ENCODE measurements around the gene GRK5. TPM values are rescaled to one million over a fixed set of nuclear protein-coding genes. Genes with fewer than 3 reads are reported as not detected.

GRK5 gene
- total RNA-seq, 2 donors from 2014 or later, result 7.8 to 12.4 TPM

- no peak for DNase-seq
- peak; percentile 40 for ATAC-seq
- intact Hi-C loops (cut with DNase I, micrococcal nuclease), result no loop called here
Measured at GRCh38 chr10:119318411-119319160, 111.2 kb downstream of the GRK5 start.

DNA sequence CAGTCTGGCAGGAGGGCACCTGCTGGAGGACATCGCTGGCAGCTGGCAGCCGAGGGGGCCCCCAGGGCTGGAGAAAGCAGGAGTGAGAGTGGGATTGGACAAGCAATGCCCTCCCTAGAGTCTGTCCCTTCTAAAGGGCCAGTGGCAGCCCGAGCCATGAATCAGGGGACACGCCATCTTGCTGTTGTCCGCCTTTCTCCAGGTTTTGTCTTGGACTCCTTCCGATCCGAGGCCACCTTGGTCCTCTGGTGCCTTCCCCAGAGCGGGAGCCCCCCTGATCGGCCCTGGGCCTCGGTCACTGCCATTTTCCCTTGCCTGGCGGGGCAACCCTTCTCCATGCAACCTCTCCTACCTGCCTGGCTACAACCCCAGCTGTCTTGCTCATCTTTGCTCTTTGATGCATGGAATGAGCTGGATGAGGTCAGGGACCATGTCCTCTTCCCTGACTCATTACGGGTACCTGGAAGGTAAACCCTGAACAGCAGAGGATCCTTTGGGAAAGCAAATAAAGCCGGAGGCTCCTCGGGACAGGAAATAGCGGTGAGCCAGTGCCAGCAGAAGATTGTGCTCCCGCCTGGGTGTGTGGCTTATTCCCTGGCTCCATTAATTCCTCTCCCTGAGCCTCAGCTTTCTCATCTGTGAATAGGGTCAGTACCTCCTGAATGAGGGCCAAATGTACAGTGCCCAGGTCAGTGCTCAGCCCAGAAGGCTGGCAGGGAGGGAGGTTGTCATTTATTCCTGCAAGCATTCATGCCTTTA, 112.0 kb downstream of the GRK5 start:
- DNase-seq, result no peak
- intact Hi-C loops (cut with DNase I, micrococcal nuclease), result no loop called here
- no peak for ATAC-seq

DNA sequence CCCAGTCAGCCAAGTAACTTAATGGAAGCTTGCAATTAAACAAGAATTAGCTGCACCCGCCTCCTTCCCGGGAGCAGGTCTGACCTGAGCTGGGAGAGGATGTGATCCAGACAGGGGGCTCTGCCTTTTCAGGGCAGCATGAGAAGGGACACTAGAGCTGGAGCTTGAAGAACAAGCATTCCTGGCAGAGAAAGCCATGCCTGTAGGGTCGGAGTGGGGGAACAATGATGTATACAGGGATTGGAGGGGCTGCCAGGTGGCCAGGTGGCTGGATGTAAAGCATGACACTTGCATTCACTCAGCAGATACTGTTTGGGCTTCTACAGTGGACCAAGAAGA, 112.5 kb downstream of the GRK5 start:
- DNase-seq, result no peak
- intact Hi-C loops (cut with DNase I, micrococcal nuclease), result no loop called here
- no peak for ATAC-seq

GRCh38 chr10:119320981-119321380, 113.6 kb downstream of the GRK5 start:
- DNase-seq (no peak), ATAC-seq (no peak)
- intact Hi-C loops (cut with DNase I, micrococcal nuclease), result no loop called here

DNA sequence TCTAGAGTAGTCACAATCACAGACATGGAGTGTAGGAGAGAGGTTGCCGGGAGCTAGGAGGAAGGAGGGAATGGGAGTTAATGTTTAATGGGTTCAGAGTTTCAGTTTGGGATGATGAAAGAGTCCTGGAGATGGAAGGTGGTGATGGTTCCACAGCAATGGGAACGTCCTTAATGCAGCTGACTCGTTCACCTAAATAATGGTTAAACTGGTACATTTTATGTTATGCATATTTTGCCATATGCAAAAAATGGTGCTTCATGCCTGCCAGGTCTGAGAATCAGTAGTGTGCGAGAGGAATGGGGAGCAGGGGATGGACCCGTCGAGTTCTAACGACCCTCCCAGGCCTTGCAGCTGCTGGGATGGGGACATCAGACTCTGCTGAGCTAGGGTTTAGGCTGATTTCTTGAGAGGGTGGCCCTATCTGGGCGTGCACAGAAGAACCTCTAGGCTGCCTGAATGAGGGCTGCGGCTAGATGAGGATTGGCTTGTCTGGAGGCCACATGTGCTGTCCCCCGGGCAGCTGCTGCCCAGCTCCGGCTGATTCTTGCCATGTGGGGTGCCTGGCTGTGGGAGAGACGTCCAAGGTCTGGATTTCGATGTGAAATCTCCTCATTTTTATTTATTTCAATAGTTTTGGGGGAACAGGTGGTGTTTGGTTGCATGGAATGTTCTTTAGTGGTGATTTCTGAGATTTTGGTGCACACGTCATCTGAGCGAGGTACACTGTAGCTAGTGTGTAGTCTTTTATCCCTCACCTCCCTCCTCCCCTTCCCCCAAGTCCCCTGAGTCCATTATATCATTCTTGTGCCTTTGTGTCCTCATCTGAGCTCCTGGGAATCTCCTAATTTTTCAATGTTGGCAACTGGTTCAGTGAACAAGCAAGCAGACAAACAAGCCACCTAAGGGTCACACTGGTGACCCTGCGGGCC, 116.0 kb downstream of the GRK5 start:
- no peak for DNase-seq
- no peak for ATAC-seq
- intact Hi-C loops (cut with DNase I, micrococcal nuclease), result no loop called here

- DNase-seq, result no peak
- ATAC-seq, result no peak
- intact Hi-C loops (cut with DNase I, micrococcal nuclease), result no loop called here
Measured at GRCh38 chr10:119325131-119325530, 117.8 kb downstream of the GRK5 start.

- ATAC-seq, result no peak
- no peak for DNase-seq
- intact Hi-C loops (cut with DNase I, micrococcal nuclease), result no loop called here
Measured at GRCh38 chr10:119326167-119326566, 118.8 kb downstream of the GRK5 start.

DNA sequence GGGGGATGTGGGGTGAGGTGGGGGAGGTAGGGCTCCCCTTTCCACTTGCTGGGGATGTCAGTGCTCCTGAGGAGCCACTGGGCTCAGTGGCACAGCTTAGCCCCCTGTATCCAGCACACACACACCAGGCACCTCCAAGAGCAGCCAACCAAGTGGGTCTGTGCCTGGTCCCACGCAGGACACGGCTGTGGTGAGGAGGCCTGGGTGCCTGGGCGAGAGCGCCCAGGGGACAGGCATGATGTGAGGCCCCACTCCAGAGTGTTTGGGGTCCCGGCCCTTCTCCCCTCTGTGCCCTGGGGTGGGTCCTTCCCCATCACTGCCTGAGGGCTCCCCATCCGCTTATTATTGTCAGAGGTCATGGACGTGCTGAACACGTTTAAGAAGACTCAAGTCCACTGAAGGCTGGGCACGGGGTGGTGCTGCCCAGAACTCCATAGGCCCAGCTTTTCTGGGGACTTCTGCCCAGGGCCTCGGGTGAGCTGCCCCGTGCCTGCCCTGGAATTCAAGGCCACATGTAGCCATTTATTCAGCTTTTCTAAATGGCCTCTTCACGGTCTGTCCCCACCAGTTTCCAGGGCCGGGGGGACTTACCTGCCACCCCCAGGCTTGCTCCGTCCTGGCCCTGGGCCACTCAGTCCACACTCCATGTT, 119.8 kb downstream of the GRK5 start:
- DNase-seq (no peak), ATAC-seq (no peak)
- intact Hi-C loops (cut with DNase I, micrococcal nuclease), result no loop called here

GRCh38 chr10:119328223-119328622, 120.9 kb downstream of the GRK5 start:
- DNase-seq, result no peak
- no peak for ATAC-seq
- intact Hi-C loops (cut with DNase I, micrococcal nuclease), result no loop called here

- no peak for ATAC-seq
- no peak for DNase-seq
- intact Hi-C loops (cut with DNase I, micrococcal nuclease), result no loop called here
Measured at GRCh38 chr10:119330342-119330741, 123.0 kb downstream of the GRK5 start.

- DNase-seq, result no peak
- no peak for ATAC-seq
- intact Hi-C loops (cut with DNase I, micrococcal nuclease), result no loop called here
Measured at GRCh38 chr10:119331061-119331460, 123.7 kb downstream of the GRK5 start.

- DNase-seq (no peak), ATAC-seq (no peak)
- intact Hi-C loops (cut with DNase I, micrococcal nuclease), result no loop called here
Measured at GRCh38 chr10:119333146-119333792, 125.9 kb downstream of the GRK5 start.

DNA sequence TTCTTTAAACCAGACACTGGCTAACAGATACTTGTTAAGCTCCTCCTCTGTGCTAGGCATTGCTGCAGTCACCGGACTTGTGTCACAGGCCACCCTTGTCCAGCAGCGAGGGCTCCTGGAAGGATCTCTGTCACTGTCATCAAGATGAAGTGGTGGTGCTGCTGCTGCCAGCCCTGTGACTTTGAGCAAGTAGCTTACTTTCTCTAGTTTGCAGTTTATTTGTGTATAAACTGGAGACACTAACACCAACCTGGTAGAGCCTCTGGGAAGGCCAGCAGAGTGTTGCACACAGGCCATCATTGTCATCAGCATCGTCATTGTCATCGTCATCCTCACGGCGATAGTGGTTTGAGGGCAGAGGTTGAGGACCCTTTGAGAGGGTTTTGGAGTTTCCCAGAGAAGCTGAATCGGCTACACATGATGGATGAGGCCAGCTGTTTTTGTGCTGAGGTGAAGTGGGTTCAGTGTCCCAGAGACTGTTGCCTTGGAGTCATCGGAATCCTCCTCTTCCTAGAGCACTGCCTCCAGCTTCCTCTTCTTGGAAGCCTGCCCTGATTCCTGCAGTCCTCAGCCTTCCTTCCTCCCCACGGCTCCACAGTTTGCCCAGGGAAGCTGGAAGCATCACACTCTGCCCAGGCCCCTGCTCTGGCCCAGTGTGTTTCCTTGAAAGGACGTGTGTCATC, 128.4 kb downstream of the GRK5 start:
- intact Hi-C loops (cut with DNase I, micrococcal nuclease), result no loop called here
- ATAC-seq (no peak), DNase-seq (no peak)

DNA sequence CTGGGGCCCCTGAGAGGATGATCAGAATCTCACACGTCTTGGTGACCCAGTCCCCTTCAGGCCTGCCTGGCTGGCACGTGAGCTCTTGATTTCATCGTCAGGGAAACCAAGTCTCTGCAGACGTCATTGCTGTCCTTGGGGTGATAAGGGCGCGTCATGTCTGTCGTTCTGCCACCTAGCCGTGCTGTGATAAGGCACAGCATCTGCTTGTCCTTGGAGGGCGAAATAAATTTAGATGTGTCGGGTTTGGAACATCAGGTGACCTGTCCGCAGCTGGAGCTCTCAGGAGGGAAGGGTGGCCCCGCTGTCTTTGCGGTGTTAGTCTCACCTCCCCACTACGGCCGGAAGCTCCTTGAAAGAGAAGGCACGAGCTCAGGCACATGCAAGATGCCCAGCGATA, 129.2 kb downstream of the GRK5 start:
- ATAC-seq, result no peak
- intact Hi-C loops (cut with DNase I, micrococcal nuclease), result no loop called here
- no peak for DNase-seq

DNA sequence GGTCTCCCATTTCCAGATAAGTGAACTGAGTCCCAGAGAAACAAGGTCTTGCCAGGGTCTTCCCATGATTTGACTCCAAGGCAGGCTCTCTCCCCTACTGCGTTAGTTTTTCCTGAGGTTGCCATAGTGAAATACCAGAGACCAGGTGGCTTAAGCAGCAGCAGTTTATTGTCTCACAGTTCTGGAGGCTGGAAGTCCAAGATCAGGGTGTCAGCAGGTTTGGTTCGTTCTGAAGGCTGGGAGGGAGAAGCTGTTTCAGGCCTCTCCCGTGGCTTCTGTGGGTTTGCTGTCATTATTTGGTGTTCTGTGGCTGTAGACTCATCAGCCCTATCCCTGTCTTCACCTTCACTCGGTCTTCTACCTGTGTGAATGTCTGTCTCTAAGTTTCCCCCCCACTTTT, 129.9 kb downstream of the GRK5 start:
- no peak for ATAC-seq
- intact Hi-C loops (cut with DNase I, micrococcal nuclease), result no loop called here
- no peak for DNase-seq

- intact Hi-C loops (cut with DNase I, micrococcal nuclease), result no loop called here
Measured at GRCh38 chr10:119337796-119338432, 130.5 kb downstream of the GRK5 start.

GRCh38 chr10:119339109-119339508, 131.7 kb downstream of the GRK5 start:
- DNase-seq (no peak), ATAC-seq (no peak)
- intact Hi-C loops (cut with DNase I, micrococcal nuclease), result no loop called here

More at GRCh38 chr10:119337796-119338432, 130.5 kb downstream of the GRK5 start:
- no peak for ATAC-seq
- no peak for DNase-seq
